Astrocyte (in vitro differentiated cells and primary cell): ENCODE measurements around the gene CCDC15. TPM values are rescaled to one million over a fixed set of nuclear protein-coding genes. Genes with fewer than 3 reads are reported as not detected.
A peak's percentile ranks its signal among the peaks of the same experiment; 100 is the strongest.

Experiments used
- DNase-seq: peaks from one replicate; pipeline ENCODE4 v3.0.0-alpha.2; 2010; ENCODE audit warnings: low read depth
- FAIRE-seq: peaks from 2 replicates; lab custom pipeline; 2011; peaks lifted over from hg19 to GRCh38; lab: Jason Lieb, UNC
- H2AFZ ChIP-seq: 2 replicates; pipeline ENCODE4 v1.6.0; 2012; ENCODE audit warnings: low read depth, low read length, inconsistent platforms
- H3K27ac ChIP-seq: 2 replicates; pipeline ENCODE4 v1.5.1; 2011; ENCODE audit warnings: low read depth, low read length, inconsistent platforms
- H3K27me3 ChIP-seq: 2 replicates; pipeline ENCODE4 v1.6.0; 2011; ENCODE audit warnings: low read length, inconsistent platforms; ENCODE audit not compliant: insufficient read depth
- H3K36me3 ChIP-seq: 2 replicates; pipeline ENCODE4 v1.5.1; 2011; ENCODE audit warnings: low read length, inconsistent platforms; ENCODE audit not compliant: insufficient read depth
- H3K4me1 ChIP-seq: 2 replicates; pipeline ENCODE4 v1.5.1; 2011; ENCODE audit warnings: low read length, inconsistent platforms; ENCODE audit not compliant: insufficient read depth
- H3K4me2 ChIP-seq: 2 replicates; pipeline ENCODE4 v1.6.0; 2012; ENCODE audit warnings: low read length, inconsistent platforms
- H3K4me3 ChIP-seq: 2 replicates; pipeline ENCODE4 v1.5.1; 2011; ENCODE audit warnings: low read depth, mild to moderate bottlenecking, low read length, inconsistent platforms; ENCODE audit not compliant: insufficient read depth
- H3K79me2 ChIP-seq: 2 replicates; pipeline ENCODE4 v1.6.0; 2012; ENCODE audit warnings: mild to moderate bottlenecking, low read length, inconsistent platforms; ENCODE audit not compliant: insufficient read depth
- H3K9ac ChIP-seq: 2 replicates; pipeline ENCODE4 v1.6.0; 2012; ENCODE audit warnings: mild to moderate bottlenecking, low read length, inconsistent platforms
- H3K9me3 ChIP-seq: 2 replicates; pipeline ENCODE4 v1.5.1; 2012; ENCODE audit warnings: low read depth, mild to moderate bottlenecking, low read length, inconsistent platforms; ENCODE audit not compliant: insufficient read depth
- H4K20me1 ChIP-seq: 2 replicates; pipeline ENCODE4 v1.6.0; 2012; ENCODE audit warnings: low read length, inconsistent platforms; ENCODE audit not compliant: insufficient read depth
- H3K27ac Mint-ChIP-seq: one replicate; pipeline ENCODE4 v1.8.0; 2021; ENCODE audit warnings: mild to moderate bottlenecking, mixed read lengths; ENCODE audit not compliant: unreplicated experiment
- H3K27me3 Mint-ChIP-seq: one replicate; pipeline ENCODE4 v1.8.0; 2021; ENCODE audit warnings: low read depth, mixed read lengths; ENCODE audit not compliant: unreplicated experiment
- H3K36me3 Mint-ChIP-seq: one replicate; pipeline ENCODE4 v1.8.0; 2021; ENCODE audit warnings: low read depth, mixed read lengths; ENCODE audit not compliant: unreplicated experiment
- H3K4me1 Mint-ChIP-seq: one replicate; pipeline ENCODE4 v1.8.0; 2021; ENCODE audit warnings: low read depth, mixed read lengths; ENCODE audit not compliant: unreplicated experiment
- H3K4me3 Mint-ChIP-seq: one replicate; pipeline ENCODE4 v1.8.0; 2021; ENCODE audit warnings: mild to moderate bottlenecking, moderate library complexity, mixed read lengths; ENCODE audit not compliant: unreplicated experiment
- H3K9me3 Mint-ChIP-seq: one replicate; pipeline ENCODE4 v1.8.0; 2021; ENCODE audit warnings: mild to moderate bottlenecking, mixed read lengths; ENCODE audit not compliant: unreplicated experiment
- CTCF ChIP-seq: IDR thresholded peaks from 2 replicates; pipeline ENCODE4 v1.5.1; 2011; ENCODE audit warnings: low read depth, mild to moderate bottlenecking, inconsistent platforms, low read length, moderate library complexity; ENCODE audit not compliant: insufficient read depth
- EZH2 ChIP-seq: IDR thresholded peaks from 2 replicates; pipeline ENCODE4 v1.6.1; 2012; ENCODE audit warnings: mild to moderate bottlenecking, low read length, inconsistent platforms; ENCODE audit not compliant: insufficient read depth
- total RNA-seq: library from RNA; stranded (reverse); gene quantifications from 2 replicates; pipeline ENCODE4 v1.2.1, GENCODE V29; 2021

CCDC15 gene
- total RNA-seq, 1 donor from 2014 or later = 0.75 TPM

GRCh38 chr11:125090816-125091215 lies 136.8 kb downstream of the CCDC15 start:
- Mint-ChIP-seq H3K27me3 (peaks cover 3% of the 10 kb centered on the region), H3K4me3 (peak overlapping the region; percentile 20), H3K36me3 (no peaks in the 10 kb centered on the region), H3K9me3 (no peaks in the 10 kb centered on the region), H3K4me1 (peaks cover 19% of the 10 kb centered on the region), H3K27ac (peak overlapping the region; percentile 97)
- Histone ChIP-seq H3K79me2 (no peaks in the 10 kb centered on the region), H3K27me3 (no peaks in the 10 kb centered on the region), H3K4me2 (no peak overlapping the region), H3K9me3 (no peaks in the 10 kb centered on the region), H2AFZ (no peak overlapping the region), H3K4me1 (peaks cover 16% of the 10 kb centered on the region), H3K9ac (no peak overlapping the region), H3K4me3 (no peak overlapping the region), H4K20me1 (no peaks in the 10 kb centered on the region), H3K36me3 (no peaks in the 10 kb centered on the region), H3K27ac (peak overlapping the region; percentile 35)
- FAIRE-seq (no peak), DNase-seq (no peak)
- no peak for TF ChIP-seq CTCF
- no peak for TF ChIP-seq EZH2

Other genes starting within 250 kb of the CCDC15 start
- 1.5 and 1.7 TPM in 2 replicates for gene NRGN, start 214.3 kb upstream of the CCDC15 start, total RNA-seq
- gene VSIG2, start 201.9 kb upstream of the CCDC15 start, total RNA-seq = 0.18 TPM in 1 of 2 replicates, not detected in the other
- gene ESAM, start 191.9 kb upstream of the CCDC15 start, total RNA-seq = 9.4 and 22.0 TPM in 2 replicates
- 13.7 and 18.7 TPM in 2 replicates for gene MSANTD2, start 153.8 kb upstream of the CCDC15 start, total RNA-seq
- gene ROBO3, start 88.8 kb upstream of the CCDC15 start, total RNA-seq = 12.9 and 14.5 TPM in 2 replicates
- 0.25 TPM in 1 of 2 replicates, not detected in the other for gene ROBO4, start 56.3 kb upstream of the CCDC15 start, total RNA-seq
- not detected in 2 replicates for gene HEPN1, start 35.0 kb upstream of the CCDC15 start, total RNA-seq
- 0.19 TPM in 1 of 2 replicates, not detected in the other for gene HEPACAM, start 18.2 kb upstream of the CCDC15 start, total RNA-seq
- gene SLC37A2, start 109.1 kb downstream of the CCDC15 start, total RNA-seq = 0.62 and 1.3 TPM in 2 replicates
- 11.6 and 11.9 TPM in 2 replicates for gene TMEM218, start 157.4 kb downstream of the CCDC15 start, total RNA-seq
- gene PKNOX2, start 210.5 kb downstream of the CCDC15 start, total RNA-seq = 53.4 and 69.9 TPM in 2 replicates